OCI-LY3 (cell line): ENCODE results near the gene METTL27.

Source experiments
- H2AFZ ChIP-seq: fragments of 200-600, 300-600 bp; shearing (Covaris generic); 2 replicates; pipeline ENCODE4 v1.6.0; 2014; ENCODE audit warnings: antibody characterized with exemption, low read depth, low read length
- H3K27ac ChIP-seq: fragments of 200-600, 300-600 bp; sonication (generic); 2 replicates; pipeline ENCODE4 v1.5.1; 2014; ENCODE audit warnings: mild to moderate bottlenecking, low read length, moderate library complexity, mixed read lengths
- H3K27me3 ChIP-seq: fragments of 200-600, 300-600 bp; sonication (generic); 2 replicates; pipeline ENCODE4 v1.6.1; 2014; ENCODE audit warnings: low read depth, low read length, mixed read lengths
- H3K36me3 ChIP-seq: fragments of 200-600, 300-600 bp; sonication (generic); replicated peaks from 2 replicates; pipeline ENCODE3; 2014; ENCODE audit warnings: low read depth, low read length, mixed read lengths
- H3K4me1 ChIP-seq: fragments of 300-600, 200-600 bp; sonication (generic); 2 replicates; pipeline ENCODE4 v1.6.1; 2014; ENCODE audit warnings: low read length, mixed read lengths
- H3K4me2 ChIP-seq: fragments of 200-600, 300-600 bp; sonication (generic); 2 replicates; pipeline ENCODE4 v1.6.1; 2014; ENCODE audit warnings: low read length, mixed read lengths
- H3K4me3 ChIP-seq: fragments of 300-600, 200-600 bp; sonication (generic); 2 replicates; pipeline ENCODE4 v1.5.1; 2014; ENCODE audit warnings: antibody characterized with exemption, mild to moderate bottlenecking, low read length, moderate library complexity
- H3K79me2 ChIP-seq: fragments of 300-600, 200-600 bp; shearing (Covaris generic); 2 replicates; pipeline ENCODE4 v1.6.1; 2014; ENCODE audit warnings: mild to moderate bottlenecking, low read length, mixed read lengths
- H3K9ac ChIP-seq: fragments of 300-600, 200-600 bp; shearing (Covaris generic); 2 replicates; pipeline ENCODE4 v1.6.0; 2014; ENCODE audit warnings: mild to moderate bottlenecking, low read length, moderate library complexity
- H3K9me3 ChIP-seq: fragments of 200-600, 300-600 bp; shearing (Covaris generic); 2 replicates; pipeline ENCODE4 v1.6.1; 2014; ENCODE audit warnings: low read length, mixed read lengths; ENCODE audit not compliant: insufficient read depth
- H4K20me1 ChIP-seq: fragments of 200-600, 300-600 bp; sonication (generic); 2 replicates; pipeline ENCODE4 v1.6.1; 2016; ENCODE audit warnings: low read length, mixed read lengths; ENCODE audit not compliant: insufficient read depth
- CTCF ChIP-seq: fragments of 200-600, 300-600 bp; sonication (generic); IDR thresholded peaks from 2 replicates; pipeline ENCODE4 v1.5.1; 2014; ENCODE audit warnings: antibody characterized with exemption, low read length, low read depth
- EZH2phosphoT487 ChIP-seq: fragments of 200-600 bp; shearing (Covaris generic); IDR thresholded peaks from 2 replicates; pipeline ENCODE4 v1.6.1; 2018; ENCODE audit warnings: antibody characterized with exemption, mixed run types, low read depth

The METTL27 gene

GRCh38 chr7:73815436-73815835, 26.9 kb downstream of the METTL27 start:
- H3K4me3 ChIP-seq: no peak overlapping the region
- no peaks in the 10 kb centered on the region for H3K36me3 ChIP-seq
- H3K9me3 ChIP-seq: peaks cover 3% of the 10 kb centered on the region; the same call in 1 of the 2 replicates
- H3K4me2 ChIP-seq: no peak overlapping the region
- no peak overlapping the region for H3K9ac ChIP-seq
- H3K79me2 ChIP-seq: no peaks in the 10 kb centered on the region
- H3K27ac ChIP-seq: no peak overlapping the region
- H3K4me1 ChIP-seq: no peaks in the 10 kb centered on the region
- H4K20me1 ChIP-seq: no peaks in the 10 kb centered on the region
- TF ChIP-seq EZH2phosphoT487: no peak
- TF ChIP-seq CTCF: no peak
- H2AFZ ChIP-seq: no peak overlapping the region
- H3K27me3 ChIP-seq: peaks cover 2% of the 10 kb centered on the region; the same call in 1 of the 2 replicates

- no peak for TF ChIP-seq CTCF
- no peak for TF ChIP-seq EZH2phosphoT487
- Histone ChIP-seq H3K36me3 (no peaks in the 10 kb centered on the region), H3K4me3 (no peak overlapping the region), H3K9ac (no peak overlapping the region), H3K27ac (no peak overlapping the region), H4K20me1 (no peaks in the 10 kb centered on the region), H3K4me1 (no peaks in the 10 kb centered on the region), H3K4me2 (no peak overlapping the region), H3K9me3 (peaks cover 3% of the 10 kb centered on the region; the same call in 1 of the 2 replicates), H3K79me2 (no peaks in the 10 kb centered on the region), H3K27me3 (peaks cover 2% of the 10 kb centered on the region; the same call in 1 of the 2 replicates), H2AFZ (no peak overlapping the region)
These were observed 29.3 kb downstream of the METTL27 start for GRCh38 chr7:73812996-73813395.

GRCh38 chr7:73811760-73812168, 30.6 kb downstream of the METTL27 start:
- TF ChIP-seq EZH2phosphoT487: no peak
- peak; percentile 56 for TF ChIP-seq CTCF
- H3K27ac ChIP-seq: no peak overlapping the region
- H3K9me3 ChIP-seq: peaks cover 3% of the 10 kb centered on the region; the same call in 1 of the 2 replicates
- no peaks in the 10 kb centered on the region for H4K20me1 ChIP-seq
- no peak overlapping the region for H3K9ac ChIP-seq
- no peak overlapping the region for H3K4me2 ChIP-seq
- H3K79me2 ChIP-seq: no peaks in the 10 kb centered on the region
- no peak overlapping the region for H2AFZ ChIP-seq
- H3K4me1 ChIP-seq: no peaks in the 10 kb centered on the region
- no peak overlapping the region for H3K4me3 ChIP-seq
- H3K36me3 ChIP-seq: no peaks in the 10 kb centered on the region
- peaks cover 2% of the 10 kb centered on the region; the same call in 1 of the 2 replicates for H3K27me3 ChIP-seq

- Histone ChIP-seq H2AFZ (no peak overlapping the region), H4K20me1 (no peaks in the 10 kb centered on the region), H3K27ac (no peak overlapping the region), H3K4me3 (no peak overlapping the region), H3K79me2 (no peaks in the 10 kb centered on the region), H3K9ac (no peak overlapping the region), H3K4me1 (no peaks in the 10 kb centered on the region), H3K27me3 (peaks cover 2% of the 10 kb centered on the region; the same call in 1 of the 2 replicates), H3K36me3 (no peaks in the 10 kb centered on the region), H3K9me3 (peaks cover 3% of the 10 kb centered on the region; the same call in 1 of the 2 replicates), H3K4me2 (no peak overlapping the region)
- TF ChIP-seq CTCF (no peak), EZH2phosphoT487 (no peak)
These were observed 31.3 kb downstream of the METTL27 start for GRCh38 chr7:73810998-73811360.
